Skeletal muscle cell (primary cell): ENCODE results near the gene PROS1.

Experiments used
- DNase-seq: peaks from one replicate; pipeline ENCODE4 v3.0.0-alpha.2; 2010; ENCODE audit warnings: low read depth
- H3K4me3 ChIP-seq: 2 replicates; pipeline ENCODE4 v1.5.1; 2011; ENCODE audit warnings: low read depth, mild to moderate bottlenecking, control low read depth, low read length, moderate library complexity

PROS1 gene

DNA sequence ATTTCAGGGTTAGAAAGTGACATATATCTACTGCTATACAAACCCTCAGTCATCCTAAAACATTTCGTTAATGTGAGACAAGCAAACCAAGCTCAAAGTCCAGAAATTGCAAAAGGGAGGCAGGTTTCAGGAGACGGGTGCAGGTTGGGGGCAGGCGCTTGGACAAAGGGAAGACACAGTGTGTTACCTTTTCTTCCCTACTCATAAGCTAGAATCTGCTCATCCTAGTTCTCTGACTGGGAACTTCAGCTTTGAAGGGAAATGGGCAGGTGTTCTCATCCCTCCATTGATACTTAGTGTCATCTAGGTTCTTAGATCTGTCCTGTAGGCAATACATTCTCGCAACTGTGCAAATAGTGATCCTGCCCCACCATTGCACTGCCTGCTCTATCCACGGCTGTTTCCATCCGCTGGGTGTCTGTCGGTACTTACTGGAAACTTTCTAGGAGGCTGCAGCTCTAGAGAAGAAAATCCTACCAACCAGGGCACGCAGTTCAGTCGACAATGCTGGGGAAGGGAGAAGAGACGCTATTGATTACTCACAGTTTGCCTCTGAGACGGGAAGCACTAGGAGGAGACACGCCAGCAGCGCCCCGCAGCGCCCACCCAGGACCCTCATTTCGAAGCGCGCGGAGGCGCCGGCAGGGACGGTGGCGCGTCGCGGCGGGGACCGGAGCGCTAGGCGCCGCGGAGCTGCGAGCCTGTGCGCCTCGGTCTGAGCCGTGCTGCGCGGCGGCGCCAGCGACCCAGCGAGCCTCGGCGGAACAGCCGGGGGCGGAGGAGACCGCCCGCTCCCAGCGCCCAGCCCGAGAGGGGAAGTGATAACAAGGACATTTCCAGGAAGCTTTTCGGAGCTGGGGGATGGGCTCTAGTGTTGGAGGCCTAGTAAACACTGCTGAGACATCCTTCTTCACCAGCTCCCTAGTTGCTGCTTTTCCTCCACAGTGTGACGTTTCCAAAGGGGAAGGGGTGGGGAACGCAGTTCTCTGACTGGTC is at the start of gene PROS1:
TSS of gene PROS1 (minus strand) at position 766 of the 996 bp plus-strand sequence. CDS start at position 619, 147 bp downstream.
- DNase-seq: peak; percentile 68
- H3K4me3 ChIP-seq: peak within 1 kb of the TSS; percentile 66

DNA sequence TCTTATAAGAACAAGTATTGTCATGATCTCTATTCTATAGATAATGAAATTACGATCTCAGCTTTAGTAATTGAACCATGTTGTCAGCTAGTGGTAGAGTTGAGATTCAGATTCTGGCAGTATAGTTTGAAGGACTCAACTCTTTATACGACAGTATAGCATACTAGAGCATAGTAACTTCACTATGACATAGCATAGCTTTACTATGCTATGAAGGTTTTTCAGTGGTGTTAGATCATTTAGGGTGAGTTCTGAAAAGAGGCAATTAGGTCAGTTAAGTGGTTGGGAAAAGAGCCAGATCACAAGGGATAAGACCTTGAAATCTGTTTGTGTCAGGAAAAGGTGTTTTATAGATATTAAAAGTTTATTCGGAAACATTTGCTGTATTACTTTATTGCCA is 46.6 kb upstream of the PROS1 start:
- no peak for DNase-seq
- H3K4me3 ChIP-seq: no peak overlapping the region

DNA sequence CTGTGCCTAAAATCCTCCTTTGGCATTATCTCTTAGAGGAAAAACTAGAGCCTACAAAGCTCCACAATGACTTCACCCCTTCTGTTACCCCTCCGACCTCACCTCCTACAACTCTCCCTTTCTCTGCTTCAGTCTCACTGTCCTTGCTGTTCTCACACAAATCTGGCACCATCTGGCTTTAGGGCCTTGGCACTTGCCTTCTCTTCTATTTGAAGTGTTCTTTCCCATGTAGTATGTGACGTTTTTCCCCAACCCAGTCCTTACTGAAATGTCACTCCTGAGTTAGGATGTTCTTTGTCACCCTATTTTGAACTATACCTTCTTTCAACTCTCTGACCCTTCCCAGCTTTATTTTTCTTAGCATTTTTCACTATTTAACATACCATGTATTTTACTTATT is 46.0 kb upstream of the PROS1 start:
- no peak for DNase-seq
- H3K4me3 ChIP-seq: no peak overlapping the region

DNA sequence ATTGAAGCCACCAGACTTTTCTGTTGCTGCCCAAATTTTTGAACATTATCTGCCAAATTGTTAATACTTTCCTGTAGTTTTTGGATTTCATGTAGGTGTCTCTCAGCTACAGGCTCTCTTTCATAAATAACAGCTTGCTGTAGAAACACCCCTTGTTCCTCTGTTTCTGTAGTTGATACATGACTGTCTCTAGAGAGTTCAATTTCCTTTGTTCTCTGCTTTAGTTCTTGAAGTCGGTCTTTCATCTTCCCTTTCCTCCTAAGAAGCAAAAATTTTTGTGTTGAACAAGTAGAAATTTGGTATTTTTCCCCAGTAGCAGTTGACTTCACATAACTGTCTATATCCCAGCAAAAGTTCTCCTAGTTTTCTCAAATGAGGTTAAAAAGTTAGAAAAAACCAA is 41.3 kb upstream of the PROS1 start:
- H3K4me3 ChIP-seq: no peak overlapping the region
- DNase-seq: no peak

DNA sequence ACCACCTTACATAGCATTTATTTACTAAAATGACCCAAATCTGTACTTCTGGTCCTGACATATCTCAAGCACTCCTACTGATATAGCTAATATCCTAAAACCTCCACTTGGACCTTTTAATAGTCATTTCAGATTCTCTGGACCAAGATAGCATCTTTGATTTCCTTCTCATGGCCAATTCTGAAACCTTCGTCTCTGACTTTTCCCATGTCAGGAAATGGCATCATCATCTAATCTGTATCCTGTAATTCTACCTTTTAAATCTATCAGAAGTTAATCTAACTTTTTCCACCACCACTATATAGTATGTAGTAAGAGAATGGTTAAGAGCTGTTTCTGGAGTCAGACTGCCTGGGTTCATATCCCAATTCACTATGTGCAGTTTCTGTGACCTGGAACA is 38.5 kb upstream of the PROS1 start:
- no peak for DNase-seq
- H3K4me3 ChIP-seq: no peak overlapping the region

DNA sequence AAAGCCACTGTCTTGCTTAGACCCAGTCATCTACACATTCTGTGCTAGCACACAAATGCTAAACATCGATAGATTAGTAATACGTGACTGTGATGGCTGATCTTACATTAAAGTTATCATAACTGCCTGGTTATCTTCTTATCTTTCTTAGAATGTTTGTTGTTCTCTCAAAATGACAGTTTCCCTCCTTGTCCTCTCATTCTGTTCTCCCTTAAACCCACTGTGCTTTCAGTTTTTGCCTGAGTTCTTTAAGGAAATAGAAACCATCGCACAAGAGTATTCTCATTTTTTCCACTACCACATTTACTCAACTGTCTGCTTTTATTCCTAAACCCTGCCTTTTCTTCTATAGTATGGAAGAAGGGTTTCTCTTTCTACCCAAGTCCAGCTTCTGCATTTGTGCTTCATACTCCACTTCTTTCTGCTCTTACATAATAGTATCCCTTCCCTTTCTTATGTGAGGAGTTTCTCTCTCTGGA is 37.6 kb upstream of the PROS1 start:
- no peak for DNase-seq
- no peak overlapping the region for H3K4me3 ChIP-seq

DNA sequence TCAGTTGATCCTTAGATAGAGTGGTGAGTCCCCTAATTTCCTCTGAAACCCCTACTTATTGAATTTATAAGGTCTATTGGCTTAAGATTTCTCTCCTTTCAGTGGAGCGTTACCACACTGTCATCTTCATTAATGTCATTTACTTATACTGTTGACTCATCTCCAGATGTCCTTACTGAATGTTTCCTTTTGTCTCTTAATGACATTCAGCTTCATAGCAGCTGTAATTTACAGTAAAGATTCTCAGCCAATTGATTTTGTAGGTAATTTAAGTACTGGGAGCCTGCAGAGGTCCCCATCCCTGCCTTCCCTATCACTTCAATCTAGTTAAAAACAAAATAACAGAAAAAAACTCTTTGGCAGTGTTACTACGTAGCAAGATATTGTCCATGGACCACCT is 35.9 kb upstream of the PROS1 start:
- DNase-seq: no peak

DNA sequence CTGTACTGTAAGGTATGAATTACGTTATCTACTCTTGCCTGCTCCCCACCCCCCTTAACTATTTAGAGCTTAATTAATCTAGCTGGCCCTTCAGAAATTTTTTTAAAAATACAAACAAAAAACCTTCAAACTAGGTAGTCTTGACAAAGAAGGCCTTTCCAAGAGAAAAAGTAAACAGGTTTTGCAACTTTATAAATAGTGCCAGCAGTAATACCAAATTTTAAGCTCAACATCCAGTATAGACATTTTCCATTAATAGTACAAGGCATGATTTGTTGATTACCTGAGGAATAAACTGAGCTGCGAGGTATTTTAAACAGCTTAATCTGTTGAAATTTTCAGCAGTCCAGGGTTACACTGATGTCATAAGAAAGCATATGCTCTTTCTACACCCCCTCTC is 34.6 kb upstream of the PROS1 start:
- no peak for DNase-seq
- H3K4me3 ChIP-seq: no peak overlapping the region

More for the DNA sequence above, 35.9 kb upstream of the PROS1 start:
- H3K4me3 ChIP-seq: no peak overlapping the region

DNA sequence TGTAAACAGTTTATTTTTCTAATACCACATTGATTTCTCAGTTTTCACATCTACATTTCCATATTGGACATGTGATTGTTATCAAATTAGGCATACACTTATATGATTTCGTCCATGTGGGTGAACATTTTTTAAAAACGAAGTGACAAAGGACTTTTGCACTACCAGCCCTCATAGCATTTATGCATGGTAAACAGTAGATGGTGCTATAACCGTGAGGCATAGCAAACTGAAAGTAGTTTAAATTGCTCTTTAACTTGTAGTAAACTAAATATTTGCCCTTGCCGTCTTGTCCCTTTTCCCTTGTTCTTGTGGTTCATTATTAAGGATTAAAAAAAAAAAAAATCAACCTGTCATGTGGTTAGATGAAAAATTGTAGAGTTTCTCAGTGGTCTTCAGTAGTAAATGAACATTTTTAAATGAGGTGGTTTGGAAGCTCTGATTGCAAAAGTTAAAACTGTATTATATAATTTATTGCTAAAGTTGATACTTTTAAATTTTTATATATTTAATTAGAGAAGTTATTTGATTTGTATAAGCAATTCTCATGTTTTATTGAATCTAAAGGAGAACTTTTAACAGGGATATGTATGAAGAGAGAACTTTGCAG is 30.7 kb upstream of the PROS1 start:
- no peak for DNase-seq
- H3K4me3 ChIP-seq: no peak overlapping the region

DNA sequence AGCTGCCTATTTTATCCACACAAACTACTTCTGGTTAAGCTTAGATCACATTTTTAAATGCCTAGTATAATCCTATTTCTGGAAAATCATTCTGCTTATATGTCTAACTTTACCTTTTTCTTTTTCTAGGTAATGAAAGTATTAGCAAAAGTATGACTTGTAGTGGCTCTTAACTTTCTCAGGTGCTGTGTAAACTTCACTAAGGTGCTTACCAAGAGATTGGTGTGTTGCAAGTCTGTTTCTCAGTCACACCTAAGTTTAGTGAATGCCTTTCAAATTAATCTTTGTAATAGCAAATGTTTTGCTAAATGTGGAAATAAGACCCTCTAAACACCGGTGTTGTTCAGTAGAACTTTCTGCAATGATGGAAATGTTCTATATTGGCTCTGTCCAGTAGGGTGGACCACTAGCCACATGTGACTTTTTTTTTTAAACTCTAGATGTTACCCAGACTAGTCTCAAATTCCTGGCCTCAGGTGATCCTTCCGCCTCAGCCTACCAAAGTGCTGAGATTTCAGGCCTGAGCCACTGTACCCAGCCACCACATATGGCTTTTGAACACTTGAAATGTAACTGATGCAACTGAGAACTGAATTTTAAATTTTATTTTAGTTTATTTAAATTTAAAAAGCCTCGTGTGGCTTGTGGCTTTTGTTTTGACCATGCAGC is 28.3 kb upstream of the PROS1 start:
- no peak for DNase-seq
- H3K4me3 ChIP-seq: no peak overlapping the region

DNA sequence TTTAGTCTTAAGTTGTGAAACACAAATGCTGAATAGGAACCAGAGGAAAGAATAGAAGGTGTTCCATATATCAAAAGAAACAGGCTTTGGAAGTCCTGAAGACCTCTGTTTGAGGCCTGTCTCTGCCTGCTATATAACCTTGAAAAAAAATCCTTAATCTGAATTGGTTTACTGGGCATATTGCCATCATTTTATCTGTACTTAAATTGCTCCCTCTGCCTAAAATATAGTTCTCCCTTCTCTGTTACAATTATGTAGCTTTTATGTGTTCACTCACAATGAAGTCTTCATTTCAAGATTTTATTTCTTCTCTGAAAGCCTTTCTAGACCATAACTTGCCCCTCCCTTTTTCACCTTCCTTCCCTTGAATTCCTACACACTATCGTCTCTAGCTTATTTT is 27.5 kb upstream of the PROS1 start:
- DNase-seq: no peak
- H3K4me3 ChIP-seq: no peak overlapping the region

DNA sequence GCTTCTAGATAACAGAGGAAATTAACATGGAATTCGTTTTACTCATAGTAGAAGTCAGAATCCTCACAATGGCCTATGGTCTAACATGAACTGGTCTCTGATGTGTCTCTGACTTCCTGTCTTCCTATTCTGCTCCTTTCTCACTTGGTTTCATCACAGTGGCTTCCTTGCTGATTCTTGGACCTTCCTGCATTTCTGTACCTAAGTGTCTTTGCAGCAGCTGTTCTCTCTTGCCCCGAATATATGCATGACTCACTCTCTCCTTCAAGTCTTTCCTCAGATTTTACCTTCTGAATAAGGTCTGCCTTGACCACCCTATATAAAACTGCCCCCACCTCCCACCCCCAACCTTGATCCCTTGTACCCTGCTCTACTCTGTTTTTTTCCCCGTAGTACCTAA is 20.4 kb upstream of the PROS1 start:
- H3K4me3 ChIP-seq: no peak overlapping the region
- no peak for DNase-seq

DNA sequence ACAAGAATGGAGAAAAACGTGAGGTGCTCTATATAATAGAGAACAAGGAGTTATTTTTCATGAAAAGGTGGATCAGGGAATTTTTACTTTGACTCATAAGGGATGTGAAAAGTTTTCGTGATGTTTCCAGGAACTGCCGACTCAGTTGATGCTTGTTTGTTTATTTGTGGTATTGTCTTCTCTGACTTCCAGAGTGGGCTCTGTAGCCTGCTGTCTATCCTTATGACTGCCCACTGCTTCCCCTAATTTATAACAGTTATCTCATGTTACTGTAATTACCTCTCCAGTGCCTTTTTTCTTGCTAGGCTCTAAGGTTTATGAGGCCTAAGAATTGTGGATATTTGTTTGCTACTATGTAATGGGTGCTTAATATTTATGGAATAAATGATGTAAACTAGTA is 18.5 kb upstream of the PROS1 start:
- no peak for DNase-seq
- no peak overlapping the region for H3K4me3 ChIP-seq

DNA sequence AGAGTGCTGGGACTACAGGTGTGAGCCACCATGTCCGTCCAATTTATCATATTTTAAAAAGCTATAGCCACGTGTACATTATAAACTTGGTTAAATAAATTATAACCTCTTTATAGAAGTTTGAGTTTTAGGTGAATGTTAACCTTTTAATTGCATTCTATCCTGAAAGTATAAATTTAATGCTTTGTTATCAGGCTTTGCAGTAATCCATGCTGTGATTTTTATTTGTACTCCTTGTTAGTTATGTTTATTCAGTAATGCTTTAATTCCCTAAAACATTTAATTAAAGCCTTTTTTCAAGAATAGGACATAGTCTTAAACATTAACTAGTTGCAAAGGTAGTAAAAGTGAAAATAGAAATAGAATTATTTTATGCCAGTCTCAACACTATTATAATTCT is 17.9 kb upstream of the PROS1 start:
- H3K4me3 ChIP-seq: no peak overlapping the region
- DNase-seq: no peak

DNA sequence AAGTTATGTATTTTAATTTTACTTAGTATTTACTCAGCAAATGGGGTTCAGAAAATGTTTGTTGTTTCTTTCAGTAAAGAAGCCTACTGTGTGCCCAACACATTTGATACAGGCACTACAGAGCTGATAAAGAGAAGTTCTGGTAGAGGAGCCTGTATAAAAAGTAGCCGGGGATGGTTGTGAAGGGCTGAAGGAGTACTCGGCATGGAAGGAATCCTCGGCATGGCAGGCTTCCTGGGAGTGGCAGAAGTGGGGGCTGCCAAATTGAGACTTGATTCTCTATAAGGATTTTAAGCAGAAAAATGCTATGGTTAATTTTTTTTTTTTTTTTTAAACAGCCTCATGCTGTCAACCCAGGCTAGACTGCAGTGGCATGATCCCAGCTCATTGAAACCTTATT is 15.5 kb upstream of the PROS1 start:
- no peak for DNase-seq
- H3K4me3 ChIP-seq: no peak overlapping the region

DNA sequence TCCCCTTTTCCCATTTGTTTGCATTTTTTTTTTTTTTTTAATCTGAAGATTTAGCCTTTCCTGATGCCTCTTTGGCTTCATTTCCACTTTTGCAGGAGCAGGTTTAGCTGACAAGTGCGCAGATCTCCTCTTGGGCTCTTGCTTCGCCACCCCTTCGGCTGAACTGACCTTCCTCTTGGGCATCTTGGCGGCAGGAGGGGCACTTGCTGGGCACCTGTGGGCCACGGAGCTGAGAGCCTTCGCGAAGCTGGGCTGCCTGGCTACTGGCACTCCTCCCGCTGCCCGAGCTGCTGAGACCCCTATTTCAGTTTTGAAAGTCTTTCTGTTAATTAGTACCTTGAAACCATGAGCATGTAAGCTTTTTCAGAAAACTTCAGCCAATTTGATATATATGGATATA is 15.1 kb upstream of the PROS1 start:
- no peak for DNase-seq

DNA sequence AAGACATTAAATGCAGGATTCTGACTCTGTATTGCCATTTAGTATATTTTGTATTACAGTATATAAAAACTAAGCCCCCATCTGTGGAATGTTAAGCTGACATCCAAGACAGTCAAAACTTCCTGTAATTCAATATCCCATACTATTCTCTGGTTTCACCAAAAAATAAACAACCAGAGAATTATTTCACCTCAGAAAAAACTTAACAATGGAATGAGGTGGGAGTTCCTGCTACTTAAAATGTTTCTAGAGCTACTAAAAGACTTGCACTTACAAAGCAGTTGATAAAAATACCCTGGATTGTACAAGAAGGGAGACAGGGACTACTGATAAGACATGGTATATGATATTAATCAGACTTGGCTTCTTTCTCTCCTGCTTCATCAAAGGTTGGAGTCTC is 14.6 kb upstream of the PROS1 start:
- no peak overlapping the region for H3K4me3 ChIP-seq
- no peak for DNase-seq

More for the DNA sequence above, 15.1 kb upstream of the PROS1 start:
- no peak overlapping the region for H3K4me3 ChIP-seq

DNA sequence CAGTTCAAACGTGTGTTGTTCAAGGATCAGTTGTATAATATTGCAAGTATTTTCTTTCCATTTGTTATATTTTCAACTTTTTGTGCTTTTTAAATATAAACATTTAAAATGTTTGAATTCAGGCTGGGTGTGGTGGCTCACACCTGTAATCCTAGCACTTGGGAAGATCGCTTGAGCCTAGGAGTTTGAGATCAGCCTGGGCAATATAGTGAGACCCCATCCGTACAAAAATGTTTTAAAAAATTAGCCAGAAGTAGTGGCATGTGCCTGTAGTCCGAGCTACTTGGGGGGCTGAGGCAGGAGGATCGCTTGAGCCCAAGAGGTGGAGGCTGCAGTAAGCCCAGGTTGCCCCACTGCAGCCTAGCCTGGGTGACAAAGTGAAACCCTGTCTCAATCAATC is 10.9 kb upstream of the PROS1 start:
- no peak overlapping the region for H3K4me3 ChIP-seq
- no peak for DNase-seq

DNA sequence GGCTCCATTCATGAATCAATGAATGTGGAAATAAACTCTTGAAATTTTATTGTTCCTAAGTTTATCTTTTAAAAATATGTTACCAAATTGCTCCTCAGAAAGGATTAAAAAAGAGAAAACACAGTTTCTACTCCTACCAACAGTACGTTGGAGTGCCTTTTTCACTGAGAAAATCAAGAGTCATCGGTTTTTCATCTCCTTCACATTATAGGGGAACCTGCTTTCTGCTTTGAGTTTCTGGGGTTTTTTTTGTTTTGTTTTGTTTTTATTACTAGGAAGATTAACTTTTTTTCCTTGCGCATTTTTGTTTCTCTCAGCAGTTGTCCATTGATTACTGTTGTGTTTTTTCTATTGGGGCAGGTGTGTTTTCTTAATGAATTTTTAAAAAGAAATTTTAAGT is 9.7 kb upstream of the PROS1 start:
- no peak overlapping the region for H3K4me3 ChIP-seq
- no peak for DNase-seq

DNA sequence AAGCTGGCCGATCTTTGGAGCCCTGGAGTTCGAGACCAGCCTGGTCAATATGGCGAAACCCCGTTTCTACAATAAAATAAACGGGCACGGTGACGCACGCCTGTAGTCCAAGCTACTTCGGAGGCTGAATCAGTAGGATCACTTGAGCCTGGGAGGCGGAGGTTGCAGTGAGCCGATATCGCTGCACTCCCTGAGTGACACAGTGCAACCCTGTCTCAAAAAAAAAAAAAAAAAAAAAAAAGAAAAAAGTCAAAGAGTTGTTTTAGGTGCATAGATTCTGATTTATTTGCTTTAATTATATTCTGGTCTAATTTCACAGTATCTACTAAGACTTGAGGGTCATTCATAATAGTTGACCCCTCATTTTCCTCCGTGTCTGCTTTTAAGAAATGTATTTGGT is 8.0 kb upstream of the PROS1 start:
- no peak for DNase-seq
- H3K4me3 ChIP-seq: no peak overlapping the region
